Measurements from ENCODE around the gene GOT1.

The GOT1 gene

DNA sequence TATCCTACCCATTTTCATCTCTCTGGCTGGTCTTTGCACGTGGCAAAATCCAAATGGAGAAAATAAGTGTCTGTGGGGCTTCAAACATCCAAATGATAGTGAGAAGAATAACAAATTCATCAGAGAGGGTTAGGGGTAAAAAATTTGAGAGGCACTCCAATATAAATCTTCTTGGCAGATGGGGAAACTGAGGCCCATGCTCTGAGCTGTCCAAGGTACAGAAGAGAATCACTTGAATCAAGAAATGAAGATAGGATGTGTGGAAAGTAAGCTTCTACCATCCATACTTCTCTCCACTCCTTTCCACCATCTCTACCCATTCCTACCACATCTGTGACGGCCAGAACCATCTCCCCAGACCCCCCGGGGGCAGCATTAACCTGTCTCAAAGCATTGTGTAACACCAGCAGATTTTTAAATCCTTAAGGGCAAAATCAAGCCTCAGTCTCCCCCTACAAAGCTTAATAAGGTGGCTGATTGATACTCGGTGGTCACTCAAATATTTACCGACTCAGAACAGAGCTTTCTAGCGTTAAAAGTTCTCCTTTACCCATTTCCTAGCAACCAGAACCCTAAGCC is 818 bp downstream of the GOT1 start:
- H3K4me1 ChIP-seq (ENCODE audit: control insufficient read depth in 1 of 2, insufficient read depth in 1 of 2, low read depth in 1 of 2, low read length in 1 of 2): peaks cover 6 to 11% of the 10 kb centered on the region in 2 experiments
- H3K9me3 ChIP-seq: no peaks in the 10 kb centered on the region
- no peaks in the 10 kb centered on the region for H3K27me3 ChIP-seq
- no peak for TF ChIP-seq CTCF (IDR thresholded peaks at IDR 0.05)
- H3K27ac ChIP-seq: no peak overlapping the region
- no peaks in the 10 kb centered on the region for H3K36me3 ChIP-seq
- H3K4me3 ChIP-seq (ENCODE audit: low read depth in 1 of 2, low read length in 1 of 2): no peak overlapping the region

- no peak for TF ChIP-seq CTCF (IDR thresholded peaks at IDR 0.05)
- Histone ChIP-seq H3K36me3 (no peaks in the 10 kb centered on the region), H3K4me3 (ENCODE audit: low read depth in 1 of 2, low read length in 1 of 2) (no peak overlapping the region), H3K9me3 (no peaks in the 10 kb centered on the region), H3K4me1 (ENCODE audit: control insufficient read depth in 1 of 2, insufficient read depth in 1 of 2, low read depth in 1 of 2, low read length in 1 of 2) (peaks cover 6 to 11% of the 10 kb centered on the region in 2 experiments), H3K27ac (no peak overlapping the region), H3K27me3 (no peaks in the 10 kb centered on the region)
Measured at GRCh38 chr10:99427566-99428190, 2.7 kb downstream of the GOT1 start.

GRCh38 chr10:99426689-99427088 is 3.7 kb downstream of the GOT1 start:
- H3K36me3 ChIP-seq: no peaks in the 10 kb centered on the region
- H3K9me3 ChIP-seq: no peaks in the 10 kb centered on the region
- peaks cover 6 to 11% of the 10 kb centered on the region in 2 experiments for H3K4me1 ChIP-seq (ENCODE audit: control insufficient read depth in 1 of 2, insufficient read depth in 1 of 2, low read depth in 1 of 2, low read length in 1 of 2)
- H3K27ac ChIP-seq: no peak overlapping the region
- no peaks in the 10 kb centered on the region for H3K27me3 ChIP-seq
- H3K4me3 ChIP-seq (ENCODE audit: low read depth in 1 of 2, low read length in 1 of 2): no peak overlapping the region
- TF ChIP-seq CTCF (IDR thresholded peaks at IDR 0.05): no peak

- Histone ChIP-seq H3K9me3 (no peaks in the 10 kb centered on the region), H3K36me3 (no peaks in the 10 kb centered on the region), H3K27ac (no peak overlapping the region), H3K4me3 (ENCODE audit: low read depth in 1 of 2, low read length in 1 of 2) (no peak overlapping the region), H3K27me3 (no peaks in the 10 kb centered on the region), H3K4me1 (ENCODE audit: control insufficient read depth in 1 of 2, insufficient read depth in 1 of 2, low read depth in 1 of 2, low read length in 1 of 2) (peaks cover 0 to 2% of the 10 kb centered on the region in 2 experiments)
- no peak for TF ChIP-seq CTCF (IDR thresholded peaks at IDR 0.05)
Measured at GRCh38 chr10:99425204-99425603, 5.2 kb downstream of the GOT1 start.

DNA sequence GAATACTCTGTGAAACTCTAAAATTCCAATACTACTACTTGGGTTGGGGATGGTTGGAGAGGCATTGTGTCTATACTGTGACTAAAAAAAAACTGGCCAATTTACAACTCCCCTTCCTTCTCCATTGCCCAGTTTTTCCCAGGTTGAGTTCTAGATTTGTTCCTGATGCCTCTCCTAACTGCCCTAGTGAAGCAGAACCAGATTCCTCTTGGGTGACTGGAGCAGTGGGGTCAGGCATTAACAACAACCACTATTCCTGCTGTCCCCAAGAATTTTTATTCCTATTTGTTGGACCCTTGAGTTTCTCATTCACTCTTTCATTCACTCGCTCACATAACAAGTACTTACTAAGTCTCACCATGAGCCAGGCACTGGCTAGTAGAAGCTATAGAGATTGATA is 5.8 kb downstream of the GOT1 start:
- Histone ChIP-seq H3K9me3 (no peaks in the 10 kb centered on the region), H3K27me3 (no peaks in the 10 kb centered on the region), H3K4me3 (ENCODE audit: low read depth in 1 of 2, low read length in 1 of 2) (no peak overlapping the region), H3K4me1 (ENCODE audit: control insufficient read depth in 1 of 2, insufficient read depth in 1 of 2, low read depth in 1 of 2, low read length in 1 of 2) (no peaks in the 10 kb centered on the region), H3K36me3 (peaks cover 3% of the 10 kb centered on the region), H3K27ac (no peak overlapping the region)
- TF ChIP-seq CTCF (IDR thresholded peaks at IDR 0.05): no peak
